Measurements from ENCODE around the gene PDGFRB. TPM values are rescaled to one million over a fixed set of nuclear protein-coding genes. Genes with fewer than 3 reads are reported as not detected.

PDGFRB gene
- total and polyA plus RNA-seq, 9 of the 15 experiments (the other 6 are each of a cell fraction or from before 2014, with no cell fraction given), result 0.01 to 1.5 (median 0.09) TPM; not detected in 3

- Histone ChIP-seq H3K4me1 (replicated peaks in 1 of 2; ENCODE audit: control insufficient read depth in 2 of 2, insufficient read depth in 2 of 2, low read length in 2 of 2) (peaks cover 0 to 2% of the 10 kb centered on the region in 2 experiments; a peak in 2 of 5 replicates), H2AFZ (ENCODE audit: low read depth, low read length) (no peak overlapping the region), H3K4me2 (ENCODE audit: insufficient read depth, low read length) (no peak overlapping the region), H3K36me3 (ENCODE audit: control insufficient read depth, insufficient read depth, low read length) (no peaks in the 10 kb centered on the region), H3K4me3 (no peak overlapping the region), H3K27ac (ENCODE audit: extremely low read depth, low read depth, low read length) (no peak overlapping the region), H3K79me2 (ENCODE audit: control insufficient read depth, insufficient read depth, low read length) (no peaks in the 10 kb centered on the region), H3K9ac (ENCODE audit: insufficient read depth in 1 of 2, low read depth in 2 of 2, low read length in 2 of 2) (no peak overlapping the region), H3K27me3 (ENCODE audit: control insufficient read depth in 2 of 2, insufficient read depth in 2 of 2, low read length in 2 of 2) (peaks cover 26 to 66% of the 10 kb centered on the region in 2 experiments), H4K20me1 (replicated peaks; ENCODE audit: control insufficient read depth, insufficient read depth, low read length) (peaks cover 3% of the 10 kb centered on the region; the same call in 1 of the 2 replicates), H3K9me3 (replicated peaks; ENCODE audit: control insufficient read depth, insufficient read depth, low read depth, low read length) (no peaks in the 10 kb centered on the region), H3K9me1 (ENCODE audit: control insufficient read depth, insufficient read depth, low read length) (no peaks in the 10 kb centered on the region)
- CTCF ChIA-PET (ENCODE audit: low intra/inter-chr PET ratio), result no interaction called here
- FAIRE-seq (no peak), ATAC-seq (no peak), DNase-seq (ENCODE audit: extremely low read depth in 1 of 4, low spot score in 3 of 4) (no peak)
- TF ChIP-seq ZNF717 (CRISPR knock-in tag; IDR thresholded peaks at IDR 0.05), result no peak
- TF ChIP-seq TAF1 (IDR thresholded peaks at IDR 0.05; ENCODE audit: control insufficient read depth, extremely low read depth, insufficient read depth, low read length, severe bottlenecking), result no peak
- no peak for TF ChIP-seq HMG20B (CRISPR knock-in tag; IDR thresholded peaks at IDR 0.05)
- no peak for TF ChIP-seq CTCF (IDR thresholded peaks at IDR 0.05 in 2 of 3, conservative IDR thresholded peaks at IDR 0.05 in 1 of 3; ENCODE audit: insufficient read depth in 2 of 3, low read depth in 1 of 3, low read length in 3 of 3)
- no peak for TF ChIP-seq XRCC3 (IDR thresholded peaks at IDR 0.05)
- TF ChIP-seq ZNF699 (CRISPR knock-in tag; IDR thresholded peaks at IDR 0.05; ENCODE audit: insufficient replicate concordance), result no peak
- TF ChIP-seq ZBTB2 (IDR thresholded peaks at IDR 0.05), result no peak
- TF ChIP-seq ZNF217 (CRISPR knock-in tag; IDR thresholded peaks at IDR 0.05), result no peak
- TF ChIP-seq ZNF165 (CRISPR knock-in tag; IDR thresholded peaks at IDR 0.05; ENCODE audit: borderline replicate concordance), result no peak
- TF ChIP-seq POLR2H (tag; IDR thresholded peaks at IDR 0.05; ENCODE audit: low read depth), result no peak
- TF ChIP-seq HMGN3 (IDR thresholded peaks at IDR 0.05; ENCODE audit: borderline replicate concordance, extremely low read depth, insufficient read length, low read depth, low read length), result no peak
- WGBS (ENCODE audit: insufficient coverage, low coverage, missing lambda C conversion rate), result 4% methylated on average over 3 of the region's 3 CpGs
- POLR2A ChIA-PET, result interaction anchor here (1.2 kb wide), 1 partner anchor 9 kb away, joined by 5 read pairs; no protein-coding TSS in a partner anchor
- in situ Hi-C loops (cut with MboI) (no loop called here), intact Hi-C loops (cut with micrococcal nuclease) (no loop called here)
- BruUV-seq (replicated peaks), result no TSS peak
These were observed 17.5 kb upstream of the PDGFRB start for GRCh38 chr5:150173161-150173560.
